SIG-M5 treated with dmso at 0.1 percent for 504 hours (cell line): ENCODE results near the gene RABL6.

ENCODE experiments used
- DNase-seq: peaks from one replicate; lab custom pipeline; 2025; ENCODE audit not compliant: unreplicated experiment; lab: John Stamatoyannopoulos, UW

RABL6 gene

GRCh38 chr9:136845465-136846260 is 37.9 kb downstream of the RABL6 start:
- DNase-seq, result no peak

- no peak for DNase-seq
Observed at GRCh38 chr9:136846376-136847087, 38.8 kb downstream of the RABL6 start.

GRCh38 chr9:136847088-136847825 is 39.5 kb downstream of the RABL6 start:
- DNase-seq, result peak; percentile 44

GRCh38 chr9:136847826-136848392 is 40.2 kb downstream of the RABL6 start:
- DNase-seq, result peak; percentile 82

DNA sequence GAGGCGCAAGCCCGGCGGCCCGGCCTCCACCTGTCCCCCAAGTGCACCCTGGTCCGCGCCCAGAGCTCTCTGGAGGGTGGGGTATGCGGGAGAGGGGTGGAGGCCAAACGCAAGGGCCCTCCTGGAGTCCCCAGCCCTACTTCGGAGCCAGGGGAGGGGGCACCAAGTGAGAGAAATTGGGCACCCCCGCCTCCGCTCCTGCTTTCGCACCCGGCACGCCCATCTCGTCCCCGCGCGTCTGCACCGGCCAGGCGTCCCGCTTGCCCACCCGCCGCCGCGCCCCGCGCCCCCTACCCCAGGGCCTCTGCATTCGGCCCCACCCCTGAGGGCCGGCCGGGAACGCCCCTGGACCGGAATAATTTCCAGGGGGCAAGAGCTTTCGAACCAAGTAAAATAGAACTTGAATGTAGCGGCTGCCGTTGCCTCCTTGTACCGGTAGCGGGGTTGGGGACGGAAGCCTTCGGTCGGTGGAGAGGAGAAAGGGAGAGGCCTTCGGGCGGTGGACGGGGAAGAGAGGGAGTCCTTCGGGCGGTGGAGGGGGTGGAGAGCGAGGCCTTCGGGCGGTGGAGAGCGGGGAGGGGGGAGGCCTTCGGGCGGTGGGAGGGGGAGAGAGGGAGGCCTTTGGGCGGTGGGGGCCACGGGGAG is 40.8 kb downstream of the RABL6 start:
- peak; percentile 64 for DNase-seq

DNA sequence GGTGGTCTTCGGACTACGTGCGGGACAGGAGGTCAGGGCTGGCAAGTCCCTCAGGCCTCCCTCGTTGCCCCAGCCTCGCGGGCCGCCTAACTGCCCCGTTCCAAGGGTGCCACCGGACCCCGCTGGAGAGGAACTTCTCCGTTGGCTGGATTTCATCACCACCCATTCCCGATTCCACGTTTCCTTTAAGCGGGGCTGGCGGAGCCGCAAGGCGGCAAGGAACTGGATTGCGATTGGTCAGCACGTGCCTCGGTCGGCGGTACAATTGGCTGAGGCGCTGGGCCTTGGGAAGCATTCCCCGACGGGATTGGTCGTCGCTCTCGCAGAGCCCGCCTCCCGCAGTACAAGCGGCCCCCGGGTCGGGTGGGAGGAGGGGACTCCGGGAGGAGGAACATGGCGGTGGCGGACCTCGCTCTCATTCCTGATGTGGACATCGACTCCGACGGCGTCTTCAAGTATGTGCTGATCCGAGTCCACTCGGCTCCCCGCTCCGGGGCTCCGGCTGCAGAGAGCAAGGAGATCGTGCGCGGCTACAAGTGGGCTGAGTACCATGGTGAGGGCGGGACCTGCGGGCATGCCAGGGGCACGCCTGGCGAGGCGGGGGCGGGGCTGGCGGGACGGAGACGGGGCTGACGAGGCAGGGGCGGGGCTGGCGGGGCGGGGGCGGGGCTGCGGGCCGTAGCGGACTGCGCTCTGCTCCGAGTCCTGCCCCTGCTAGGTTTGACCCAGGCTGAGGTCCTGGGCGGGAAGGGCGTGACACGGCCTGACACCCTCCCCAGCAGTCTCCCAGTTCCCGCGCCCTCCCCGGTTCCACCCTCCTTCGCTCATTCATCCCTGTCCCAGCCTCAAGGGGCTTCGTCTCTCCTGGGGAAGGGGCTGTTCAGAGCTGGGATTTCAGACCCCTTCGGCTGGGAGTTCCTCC is 41.6 kb downstream of the RABL6 start, which contains the start of gene PHPT1:
Gene PHPT1, plus strand, starts transcription at position 372 of the 922 bp plus-strand sequence. Its CDS starts 22 bp downstream, at position 394.
- DNase-seq, result peak; percentile 98

GRCh38 chr9:136849960-136850865 is 42.5 kb downstream of the RABL6 start:
- no peak for DNase-seq

DNA sequence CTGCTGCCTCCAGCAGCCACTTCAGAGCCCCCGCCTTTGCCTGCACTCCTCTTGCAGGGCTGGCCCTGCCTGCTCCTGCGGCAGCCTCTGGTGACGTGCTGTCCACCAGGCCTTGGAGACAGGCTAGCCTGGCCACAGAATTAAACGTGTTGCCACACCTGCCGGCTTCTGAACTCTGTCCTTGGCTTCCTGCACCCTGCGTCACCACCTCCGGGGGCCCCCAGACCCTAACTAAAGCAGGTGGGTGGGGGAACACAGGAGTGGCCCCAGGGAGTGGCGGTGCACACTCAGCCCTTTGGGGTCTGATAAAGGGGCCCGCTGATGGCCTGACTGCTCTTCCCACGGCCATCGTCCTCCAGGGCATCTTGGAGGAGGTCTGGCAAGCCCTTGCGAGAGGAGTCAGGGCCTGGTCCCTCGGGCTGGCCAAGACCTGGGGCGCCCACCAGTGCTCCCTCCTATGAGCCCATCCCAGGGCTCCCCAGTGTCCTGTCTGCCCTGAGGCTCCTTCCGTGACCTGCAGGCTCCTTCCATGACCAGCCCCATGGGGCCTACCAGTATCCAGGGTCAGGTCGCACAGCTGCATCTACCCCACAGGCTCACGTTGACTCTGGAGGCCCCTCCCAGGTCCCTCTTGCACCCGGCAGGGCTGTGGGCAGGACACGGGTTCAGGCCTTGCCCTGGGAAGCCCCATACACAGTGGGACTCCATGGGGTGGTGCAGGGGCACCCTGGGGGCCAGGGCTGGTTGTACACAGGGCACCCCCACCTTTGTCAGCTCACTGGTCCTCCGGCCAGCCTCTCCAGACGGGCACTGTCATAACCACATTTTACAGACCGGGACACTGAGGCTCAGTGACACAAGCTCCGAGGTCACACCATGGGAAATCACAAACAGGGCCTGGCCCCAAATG is 43.4 kb downstream of the RABL6 start:
- DNase-seq, result no peak

DNA sequence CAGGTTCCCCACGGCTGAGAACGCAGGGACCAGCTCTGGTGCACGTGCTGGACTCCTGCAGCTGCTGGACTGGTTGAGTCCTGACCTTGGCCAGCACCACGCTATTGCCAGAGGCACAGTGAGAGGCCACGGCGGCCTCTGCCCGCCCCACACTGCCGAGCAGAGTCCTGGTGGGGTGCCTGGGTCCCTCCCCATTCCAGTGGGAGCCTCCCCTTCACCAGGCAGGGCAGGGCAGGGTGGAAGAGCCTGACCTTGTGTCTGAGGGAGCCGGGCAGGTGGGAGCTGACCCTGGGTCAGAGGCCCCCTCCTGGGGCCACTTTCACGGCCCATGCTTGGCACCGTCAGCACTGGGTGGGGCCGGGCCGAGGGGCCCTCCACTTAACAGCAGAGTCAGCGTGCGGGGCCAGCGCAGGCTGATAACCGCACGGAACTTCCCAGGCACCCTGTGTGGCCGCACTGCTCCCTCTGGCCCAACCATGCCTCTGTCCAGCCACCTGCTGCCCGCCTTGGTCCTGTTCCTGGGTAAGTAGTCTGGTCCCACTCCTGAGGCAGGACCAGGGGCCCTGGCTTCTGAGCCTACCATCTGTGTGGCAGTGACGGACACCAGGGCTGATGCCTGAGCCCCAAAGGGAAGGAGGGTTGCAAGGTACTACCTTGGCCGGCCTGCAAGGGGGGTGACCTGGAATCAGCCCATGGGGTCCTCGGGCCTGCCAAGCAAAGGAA is 44.4 kb downstream of the RABL6 start, which contains the start of gene MAMDC4:
Gene MAMDC4, plus strand, starts transcription at position 406 of the 723 bp plus-strand sequence. Its CDS starts 71 bp downstream, at position 477.
- no peak for DNase-seq

GRCh38 chr9:136852664-136853595 is 45.2 kb downstream of the RABL6 start:
- DNase-seq, result no peak

GRCh38 chr9:136853596-136854112 is 45.9 kb downstream of the RABL6 start:
- DNase-seq, result no peak

GRCh38 chr9:136854113-136854841 is 46.5 kb downstream of the RABL6 start:
- DNase-seq, result no peak

DNA sequence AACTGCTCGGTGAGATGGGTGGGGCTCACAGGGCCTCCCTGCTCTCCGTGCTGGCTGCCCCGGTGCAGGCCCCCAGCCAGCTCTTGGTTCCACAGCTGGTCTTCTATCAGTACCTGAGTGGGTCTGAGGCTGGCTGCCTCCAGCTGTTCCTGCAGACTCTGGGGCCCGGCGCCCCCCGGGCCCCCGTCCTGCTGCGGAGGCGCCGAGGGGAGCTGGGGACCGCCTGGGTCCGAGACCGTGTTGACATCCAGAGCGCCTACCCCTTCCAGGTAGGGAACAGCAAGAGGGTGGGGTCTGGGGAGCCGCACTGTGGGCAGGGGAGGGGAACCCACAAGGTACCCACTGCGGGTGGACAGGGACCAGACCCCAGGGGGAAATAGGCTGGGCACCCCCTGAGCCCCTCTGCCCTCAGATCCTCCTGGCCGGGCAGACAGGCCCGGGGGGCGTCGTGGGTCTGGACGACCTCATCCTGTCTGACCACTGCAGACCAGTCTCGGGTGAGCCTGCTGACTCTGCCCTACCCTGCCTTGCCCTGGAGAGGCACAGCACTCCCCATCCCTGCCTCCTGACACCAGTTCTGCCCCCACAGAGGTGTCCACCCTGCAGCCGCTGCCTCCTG is 47.2 kb downstream of the RABL6 start:
- no peak for DNase-seq

GRCh38 chr9:136855461-136856078 is 47.8 kb downstream of the RABL6 start:
- DNase-seq, result no peak
